GM12873 (cell line): ENCODE data around the gene ITPKC.

Experiments used
- TF ChIP-seq, protein P1 (sequence below): IDR thresholded peaks from 2 replicates; pipeline ENCODE4 v1.5.1; 2012; ENCODE audit warnings: low read depth, mild to moderate bottlenecking, moderate library complexity, low read length, control low read depth; ENCODE audit not compliant: insufficient read depth; ENCODE audit errors: missing control alignments

Gene ITPKC

DNA sequence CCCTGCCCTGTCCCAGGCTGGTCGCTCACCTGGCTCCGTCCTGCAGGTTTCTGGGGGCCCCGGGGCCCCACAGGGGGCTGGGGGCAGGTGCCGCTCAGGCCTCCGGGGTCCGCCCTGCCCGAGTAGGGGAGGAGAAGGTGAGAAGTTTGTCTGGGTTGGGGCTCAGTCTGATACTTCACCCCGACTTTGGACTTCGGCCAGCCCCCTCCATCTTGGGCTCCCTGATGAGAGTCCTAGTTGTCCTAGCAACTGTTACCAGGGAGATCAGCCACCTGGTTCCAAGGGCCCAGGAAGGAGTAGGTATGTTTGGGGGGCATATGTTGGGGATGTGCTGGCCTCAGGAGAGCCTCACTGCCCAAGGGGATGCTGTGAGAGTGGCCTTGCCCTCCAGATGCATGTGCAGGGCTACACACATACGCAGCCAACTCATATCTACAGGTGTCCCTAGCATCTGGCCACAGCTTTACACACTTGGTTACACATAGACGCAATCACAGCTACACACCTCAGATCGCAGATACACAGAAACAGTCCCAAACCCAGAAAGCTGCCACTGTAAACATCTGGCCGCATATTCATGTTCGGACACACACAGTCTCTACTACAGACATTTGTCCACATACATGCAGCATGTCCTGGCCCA is 29.9 kb upstream of the ITPKC start:
- TF ChIP-seq, protein P1, sequence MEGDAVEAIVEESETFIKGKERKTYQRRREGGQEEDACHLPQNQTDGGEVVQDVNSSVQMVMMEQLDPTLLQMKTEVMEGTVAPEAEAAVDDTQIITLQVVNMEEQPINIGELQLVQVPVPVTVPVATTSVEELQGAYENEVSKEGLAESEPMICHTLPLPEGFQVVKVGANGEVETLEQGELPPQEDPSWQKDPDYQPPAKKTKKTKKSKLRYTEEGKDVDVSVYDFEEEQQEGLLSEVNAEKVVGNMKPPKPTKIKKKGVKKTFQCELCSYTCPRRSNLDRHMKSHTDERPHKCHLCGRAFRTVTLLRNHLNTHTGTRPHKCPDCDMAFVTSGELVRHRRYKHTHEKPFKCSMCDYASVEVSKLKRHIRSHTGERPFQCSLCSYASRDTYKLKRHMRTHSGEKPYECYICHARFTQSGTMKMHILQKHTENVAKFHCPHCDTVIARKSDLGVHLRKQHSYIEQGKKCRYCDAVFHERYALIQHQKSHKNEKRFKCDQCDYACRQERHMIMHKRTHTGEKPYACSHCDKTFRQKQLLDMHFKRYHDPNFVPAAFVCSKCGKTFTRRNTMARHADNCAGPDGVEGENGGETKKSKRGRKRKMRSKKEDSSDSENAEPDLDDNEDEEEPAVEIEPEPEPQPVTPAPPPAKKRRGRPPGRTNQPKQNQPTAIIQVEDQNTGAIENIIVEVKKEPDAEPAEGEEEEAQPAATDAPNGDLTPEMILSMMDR: no peak

DNA sequence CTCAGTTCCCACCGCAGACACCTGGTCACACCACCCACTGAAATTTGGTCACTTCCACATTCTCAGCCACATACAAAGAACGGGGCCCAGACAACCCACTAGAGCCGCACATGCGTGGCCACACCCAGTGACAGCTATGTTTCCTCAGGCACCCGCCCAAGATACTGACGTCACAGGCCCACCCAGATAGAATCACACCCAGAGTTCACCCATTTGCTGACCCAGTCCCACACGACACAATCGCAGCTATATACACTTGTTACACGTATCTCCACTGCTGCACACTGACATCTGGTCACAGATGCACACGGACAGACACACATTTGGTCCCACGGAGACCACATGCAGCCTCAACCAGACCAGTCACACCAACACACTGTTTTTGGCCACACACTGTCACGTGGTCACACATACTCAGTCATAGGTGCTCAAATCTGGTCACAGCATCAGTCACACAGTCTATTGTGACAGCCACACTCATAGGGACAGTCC is 29.3 kb upstream of the ITPKC start:
- TF ChIP-seq, protein P1: no peak

DNA sequence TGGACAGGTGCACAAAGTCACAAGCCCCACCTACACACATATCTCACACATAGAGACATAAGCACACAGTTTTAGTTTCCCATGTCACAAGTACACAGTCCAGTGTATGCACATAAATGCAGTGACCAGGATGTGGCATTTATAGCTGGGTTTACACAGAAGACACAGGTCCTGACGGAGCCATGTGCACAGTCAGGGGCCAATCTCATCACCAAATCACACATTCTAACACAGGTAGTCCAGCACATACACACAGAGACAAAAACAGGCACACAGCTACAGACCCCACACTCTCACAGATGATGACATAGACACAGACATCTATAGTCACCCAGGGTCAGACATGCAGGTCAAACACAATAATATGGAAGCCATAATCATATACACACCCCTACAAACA is 28.6 kb upstream of the ITPKC start:
- TF ChIP-seq, protein P1: no peak

DNA sequence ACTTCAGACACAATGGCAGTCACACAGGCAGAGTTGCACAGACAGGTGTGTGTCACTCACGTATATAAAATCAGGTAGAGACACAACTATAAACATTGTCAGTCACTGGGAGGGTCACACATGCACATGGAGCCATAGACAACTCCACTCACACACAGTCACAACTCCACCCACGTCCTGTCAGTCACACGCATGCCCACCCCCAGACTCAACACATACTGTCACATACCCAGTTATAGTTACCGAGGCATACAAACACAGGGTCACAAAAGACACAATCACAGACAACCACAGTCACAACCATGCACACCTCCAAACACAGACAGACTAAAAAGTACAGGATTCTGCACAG is 27.9 kb upstream of the ITPKC start:
- TF ChIP-seq, protein P1: no peak

DNA sequence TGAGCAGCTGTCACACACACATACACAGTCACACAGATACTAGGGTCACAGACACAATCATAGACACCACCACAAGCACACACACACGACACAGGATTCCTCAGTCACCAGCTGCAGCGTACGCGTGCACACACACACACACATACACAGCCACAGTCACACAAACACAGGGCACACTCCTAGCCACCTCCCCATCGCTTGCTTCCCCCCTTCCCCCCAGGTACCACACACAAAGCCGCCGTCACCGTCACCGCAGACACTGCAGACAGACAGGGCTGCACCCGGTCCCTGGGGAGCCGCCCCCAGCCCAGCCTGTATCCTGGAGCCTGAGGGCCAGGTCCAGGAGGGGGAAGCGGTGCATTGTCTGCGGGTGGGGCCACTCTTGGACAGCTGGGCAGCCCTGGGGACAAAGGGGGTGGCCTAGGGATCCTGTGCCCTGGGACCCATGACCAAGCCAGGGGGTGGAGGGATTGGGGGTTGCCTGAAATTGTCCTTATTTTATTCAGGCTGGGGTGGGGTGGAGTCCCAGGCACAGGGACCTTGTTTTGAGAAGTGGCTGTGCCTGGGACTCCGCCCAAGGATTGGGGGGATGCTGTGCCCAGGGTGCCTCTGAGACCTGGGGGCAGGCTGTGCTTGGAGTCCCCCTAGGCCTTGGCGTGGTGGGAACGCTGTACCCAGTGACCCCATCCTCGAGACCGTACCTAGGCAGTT is 27.4 kb upstream of the ITPKC start:
- TF ChIP-seq, protein P1: no peak

DNA sequence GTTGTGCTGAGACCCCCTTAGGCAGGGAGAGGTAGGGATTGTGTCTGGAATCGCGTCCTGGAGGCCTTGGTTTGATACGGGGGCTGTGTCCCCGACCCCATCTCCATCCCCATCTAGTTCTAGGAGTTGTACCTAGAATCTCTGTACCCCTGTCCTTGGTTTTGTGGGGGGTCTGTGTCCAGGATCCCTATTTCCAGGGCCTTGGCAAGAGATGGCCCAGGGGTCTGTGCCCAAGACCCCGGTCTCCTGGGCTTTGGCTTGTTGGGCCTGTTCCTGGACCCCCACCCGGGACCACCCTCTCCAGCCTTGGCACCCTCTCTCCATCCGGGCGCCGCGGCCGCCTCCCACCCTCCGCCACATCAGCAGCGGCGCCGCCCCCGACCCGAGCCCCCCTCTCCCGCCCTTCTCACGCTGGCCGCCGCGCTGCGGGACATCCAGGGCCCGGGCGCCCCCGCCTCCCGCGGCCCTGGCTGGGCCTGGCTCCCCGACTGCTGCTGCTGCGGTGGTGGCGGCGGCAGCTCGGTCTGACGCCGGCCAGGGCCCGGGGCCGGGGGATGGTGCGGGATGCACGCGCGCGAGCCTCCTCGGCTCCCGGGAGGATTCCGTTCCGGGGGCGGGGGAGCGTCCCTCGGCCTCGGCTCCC is 26.7 kb upstream of the ITPKC start, which contains the start of gene NUMBL:
TSS of gene NUMBL (minus strand) at position 602 of the 643 bp plus-strand sequence. CDS start at position 434, 168 bp downstream.
- TF ChIP-seq, protein P1: no peak
